ENCODE results near the gene LSM7. TPM values are rescaled to one million over a fixed set of nuclear protein-coding genes. Genes with fewer than 3 reads are reported as not detected.

The LSM7 gene
- total and polyA plus RNA-seq, 9 of the 15 experiments (the other 6 are each of a cell fraction or from before 2014, with no cell fraction given): 40.5 to 690 (median 265) TPM

DNA sequence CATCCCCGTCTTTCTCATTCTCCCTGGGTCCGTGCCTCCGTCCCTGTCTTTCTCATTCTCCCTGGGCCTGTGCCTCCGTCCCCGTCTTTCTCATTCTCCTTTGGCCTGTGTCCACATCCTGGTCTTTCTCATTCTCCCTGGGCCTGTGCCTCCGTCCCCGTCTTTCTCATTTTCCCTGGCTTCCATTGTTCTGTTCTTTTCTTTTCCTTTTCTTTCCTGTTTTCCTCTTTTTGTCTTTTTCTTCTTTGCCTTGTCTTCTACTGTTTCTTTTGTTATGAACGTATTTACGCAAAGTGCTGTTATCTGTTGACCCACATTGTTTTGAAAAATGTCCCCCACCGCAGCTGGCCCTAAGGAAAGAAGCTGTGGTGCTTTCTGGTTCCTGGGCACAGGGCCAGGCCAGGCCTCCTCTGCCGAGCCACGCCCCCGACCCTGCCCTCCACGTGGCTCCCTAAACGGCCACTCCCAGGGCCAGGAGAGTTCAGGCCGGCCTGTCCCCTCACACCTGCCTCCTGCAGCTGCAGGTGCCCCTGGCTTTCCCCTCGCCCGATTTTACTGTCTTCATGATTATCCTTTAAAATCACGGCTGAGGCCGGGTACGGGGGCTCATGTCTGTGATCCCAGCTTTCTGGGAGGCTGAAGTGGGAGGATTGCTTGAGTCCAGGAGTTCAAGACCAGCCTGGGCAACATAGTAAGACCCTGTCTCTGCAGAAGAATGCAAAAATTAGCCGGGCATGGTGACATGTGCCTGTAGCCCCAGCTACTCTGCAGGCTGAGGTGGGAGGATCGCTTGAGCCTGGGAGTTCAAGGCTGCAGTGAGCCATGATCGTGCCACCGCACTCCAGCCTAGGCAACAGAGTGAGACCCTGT is 17.6 kb upstream of the LSM7 start (continued):
- TF ChIP-seq, protein P1, sequence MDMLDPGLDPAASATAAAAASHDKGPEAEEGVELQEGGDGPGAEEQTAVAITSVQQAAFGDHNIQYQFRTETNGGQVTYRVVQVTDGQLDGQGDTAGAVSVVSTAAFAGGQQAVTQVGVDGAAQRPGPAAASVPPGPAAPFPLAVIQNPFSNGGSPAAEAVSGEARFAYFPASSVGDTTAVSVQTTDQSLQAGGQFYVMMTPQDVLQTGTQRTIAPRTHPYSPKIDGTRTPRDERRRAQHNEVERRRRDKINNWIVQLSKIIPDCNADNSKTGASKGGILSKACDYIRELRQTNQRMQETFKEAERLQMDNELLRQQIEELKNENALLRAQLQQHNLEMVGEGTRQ (CRISPR knock-in tag; IDR thresholded peaks at IDR 0.05): peak; percentile 85
- TF ChIP-seq MAZ (CRISPR knock-in tag; conservative IDR thresholded peaks at IDR 0.05 in 1 of 2, IDR thresholded peaks at IDR 0.05 in 1 of 2): no peak
- TF ChIP-seq FOXK2 (conservative IDR thresholded peaks at IDR 0.05 in 1 of 2, IDR thresholded peaks at IDR 0.05 in 1 of 2; ENCODE audit: low read depth in 2 of 2): peak; percentile 84 to 89
- TF ChIP-seq, protein P2, sequence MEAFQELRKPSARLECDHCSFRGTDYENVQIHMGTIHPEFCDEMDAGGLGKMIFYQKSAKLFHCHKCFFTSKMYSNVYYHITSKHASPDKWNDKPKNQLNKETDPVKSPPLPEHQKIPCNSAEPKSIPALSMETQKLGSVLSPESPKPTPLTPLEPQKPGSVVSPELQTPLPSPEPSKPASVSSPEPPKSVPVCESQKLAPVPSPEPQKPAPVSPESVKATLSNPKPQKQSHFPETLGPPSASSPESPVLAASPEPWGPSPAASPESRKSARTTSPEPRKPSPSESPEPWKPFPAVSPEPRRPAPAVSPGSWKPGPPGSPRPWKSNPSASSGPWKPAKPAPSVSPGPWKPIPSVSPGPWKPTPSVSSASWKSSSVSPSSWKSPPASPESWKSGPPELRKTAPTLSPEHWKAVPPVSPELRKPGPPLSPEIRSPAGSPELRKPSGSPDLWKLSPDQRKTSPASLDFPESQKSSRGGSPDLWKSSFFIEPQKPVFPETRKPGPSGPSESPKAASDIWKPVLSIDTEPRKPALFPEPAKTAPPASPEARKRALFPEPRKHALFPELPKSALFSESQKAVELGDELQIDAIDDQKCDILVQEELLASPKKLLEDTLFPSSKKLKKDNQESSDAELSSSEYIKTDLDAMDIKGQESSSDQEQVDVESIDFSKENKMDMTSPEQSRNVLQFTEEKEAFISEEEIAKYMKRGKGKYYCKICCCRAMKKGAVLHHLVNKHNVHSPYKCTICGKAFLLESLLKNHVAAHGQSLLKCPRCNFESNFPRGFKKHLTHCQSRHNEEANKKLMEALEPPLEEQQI (IDR thresholded peaks at IDR 0.05): peak; percentile 75
- TF ChIP-seq CREB1 (IDR thresholded peaks at IDR 0.05): no peak
- TF ChIP-seq CREB1 (CRISPR knock-in tag; IDR thresholded peaks at IDR 0.05): no peak
- peak; percentile 64 for TF ChIP-seq NCOA4 (IDR thresholded peaks at IDR 0.05; ENCODE audit: partially characterized antibody)
- peak; percentile 98 for TF ChIP-seq NFIC (IDR thresholded peaks at IDR 0.05)
- TF ChIP-seq, protein P3, sequence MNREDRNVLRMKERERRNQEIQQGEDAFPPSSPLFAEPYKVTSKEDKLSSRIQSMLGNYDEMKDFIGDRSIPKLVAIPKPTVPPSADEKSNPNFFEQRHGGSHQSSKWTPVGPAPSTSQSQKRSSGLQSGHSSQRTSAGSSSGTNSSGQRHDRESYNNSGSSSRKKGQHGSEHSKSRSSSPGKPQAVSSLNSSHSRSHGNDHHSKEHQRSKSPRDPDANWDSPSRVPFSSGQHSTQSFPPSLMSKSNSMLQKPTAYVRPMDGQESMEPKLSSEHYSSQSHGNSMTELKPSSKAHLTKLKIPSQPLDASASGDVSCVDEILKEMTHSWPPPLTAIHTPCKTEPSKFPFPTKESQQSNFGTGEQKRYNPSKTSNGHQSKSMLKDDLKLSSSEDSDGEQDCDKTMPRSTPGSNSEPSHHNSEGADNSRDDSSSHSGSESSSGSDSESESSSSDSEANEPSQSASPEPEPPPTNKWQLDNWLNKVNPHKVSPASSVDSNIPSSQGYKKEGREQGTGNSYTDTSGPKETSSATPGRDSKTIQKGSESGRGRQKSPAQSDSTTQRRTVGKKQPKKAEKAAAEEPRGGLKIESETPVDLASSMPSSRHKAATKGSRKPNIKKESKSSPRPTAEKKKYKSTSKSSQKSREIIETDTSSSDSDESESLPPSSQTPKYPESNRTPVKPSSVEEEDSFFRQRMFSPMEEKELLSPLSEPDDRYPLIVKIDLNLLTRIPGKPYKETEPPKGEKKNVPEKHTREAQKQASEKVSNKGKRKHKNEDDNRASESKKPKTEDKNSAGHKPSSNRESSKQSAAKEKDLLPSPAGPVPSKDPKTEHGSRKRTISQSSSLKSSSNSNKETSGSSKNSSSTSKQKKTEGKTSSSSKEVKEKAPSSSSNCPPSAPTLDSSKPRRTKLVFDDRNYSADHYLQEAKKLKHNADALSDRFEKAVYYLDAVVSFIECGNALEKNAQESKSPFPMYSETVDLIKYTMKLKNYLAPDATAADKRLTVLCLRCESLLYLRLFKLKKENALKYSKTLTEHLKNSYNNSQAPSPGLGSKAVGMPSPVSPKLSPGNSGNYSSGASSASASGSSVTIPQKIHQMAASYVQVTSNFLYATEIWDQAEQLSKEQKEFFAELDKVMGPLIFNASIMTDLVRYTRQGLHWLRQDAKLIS (CRISPR knock-in tag; IDR thresholded peaks at IDR 0.05): 0 out of 2 replicates have a peak, but pooled peaks have one; percentile 25
- peak; percentile 75 for TF ChIP-seq EP400 (IDR thresholded peaks at IDR 0.05)
- TF ChIP-seq, protein P4, sequence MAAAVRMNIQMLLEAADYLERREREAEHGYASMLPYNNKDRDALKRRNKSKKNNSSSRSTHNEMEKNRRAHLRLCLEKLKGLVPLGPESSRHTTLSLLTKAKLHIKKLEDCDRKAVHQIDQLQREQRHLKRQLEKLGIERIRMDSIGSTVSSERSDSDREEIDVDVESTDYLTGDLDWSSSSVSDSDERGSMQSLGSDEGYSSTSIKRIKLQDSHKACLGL (CRISPR knock-in tag; IDR thresholded peaks at IDR 0.05; ENCODE audit: borderline replicate concordance, poor library complexity, severe bottlenecking): peak; percentile 47
- TF ChIP-seq NR2C1 (IDR thresholded peaks at IDR 0.05): 0 out of 2 replicates have a peak, but pooled peaks have one; percentile 18
- TF ChIP-seq NR2C1 (tag; IDR thresholded peaks at IDR 0.05): no peak
- TF ChIP-seq JUNB (CRISPR knock-in tag; conservative IDR thresholded peaks at IDR 0.05): no peak
- TF ChIP-seq ELF4 (CRISPR knock-in tag; IDR thresholded peaks at IDR 0.05): peak; percentile 92
- 0 out of 2 replicates have a peak, but pooled peaks have one; percentile 35 for TF ChIP-seq PML (IDR thresholded peaks at IDR 0.05; ENCODE audit: low read length)
- peak; percentile 84 for TF ChIP-seq TAL1 (IDR thresholded peaks at IDR 0.05)
- TF ChIP-seq L3MBTL2 (IDR thresholded peaks at IDR 0.05): peak; percentile 83
- TF ChIP-seq, protein P5, sequence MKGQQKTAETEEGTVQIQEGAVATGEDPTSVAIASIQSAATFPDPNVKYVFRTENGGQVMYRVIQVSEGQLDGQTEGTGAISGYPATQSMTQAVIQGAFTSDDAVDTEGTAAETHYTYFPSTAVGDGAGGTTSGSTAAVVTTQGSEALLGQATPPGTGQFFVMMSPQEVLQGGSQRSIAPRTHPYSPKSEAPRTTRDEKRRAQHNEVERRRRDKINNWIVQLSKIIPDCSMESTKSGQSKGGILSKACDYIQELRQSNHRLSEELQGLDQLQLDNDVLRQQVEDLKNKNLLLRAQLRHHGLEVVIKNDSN (CRISPR knock-in tag; IDR thresholded peaks at IDR 0.05): peak; percentile 94
- no peak for TF ChIP-seq ZNF184 (CRISPR knock-in tag; IDR thresholded peaks at IDR 0.05)

Measured in K562 (cell line).